ENCODE measurements around the gene STAM. TPM values are rescaled to one million over a fixed set of nuclear protein-coding genes. Genes with fewer than 3 reads are reported as not detected.
A peak's percentile ranks its signal among the peaks of the same experiment; 100 is the strongest.

The STAM gene
- total RNA-seq, 1 experiment from 2014 or later = 29.3 TPM

DNA sequence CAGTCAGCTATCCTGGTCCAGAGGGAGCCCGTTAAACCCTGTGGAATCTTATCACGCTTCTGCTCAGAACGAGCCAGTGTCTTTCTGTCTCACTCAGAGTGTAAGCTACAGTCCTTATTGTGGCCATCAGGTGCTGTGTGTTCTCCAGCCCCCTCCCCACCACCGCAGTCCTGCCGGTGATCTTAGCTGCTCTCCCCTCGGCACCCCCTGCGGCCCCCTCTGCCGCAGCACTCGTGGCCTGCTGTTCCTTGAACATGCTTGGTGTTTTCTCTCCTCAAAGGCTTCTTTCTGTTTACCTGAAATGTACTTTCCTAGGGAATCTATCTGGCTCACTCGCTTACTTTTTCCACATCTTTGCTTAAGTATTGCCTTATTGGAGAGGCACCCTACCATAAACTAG lies 69.8 kb downstream of the STAM start:
- H3K56ac ChIP-seq (ENCODE audit: insufficient read length, low read depth, low read length) = no peak overlapping the region
- no peak overlapping the region for H3K4me2 ChIP-seq (ENCODE audit: insufficient read depth, insufficient read length, low read length)
- Mint-ChIP-seq H3K36me3 (ENCODE audit: insufficient read depth in 1 of 3, low read depth in 3 of 3) (peaks cover 27 to 67% (median 47%) of the 10 kb centered on the region in 3 experiments), H3K9me3 (no peaks in the 10 kb centered on the region; a peak in 1 of 5 replicates), H3K4me3 (no peak overlapping the region), H3K27ac (peak overlapping the region in 1 of 3 experiments; percentile 24; a peak in 2 of 7 replicates), H3K4me1 (peaks cover 6 to 7% of the 10 kb centered on the region in 2 experiments; a peak in 3 of 4 replicates), H3K27me3 (ENCODE audit: low read depth) (no peaks in the 10 kb centered on the region)
- no peak overlapping the region for H3T11ph ChIP-seq (ENCODE audit: low read length)
- H2BK120ac ChIP-seq (ENCODE audit: low read depth, low read length, poor library complexity, severe bottlenecking) = no peak overlapping the region
- no CpG with 5 or more reads among the region's 10 CpGs for WGBS (ENCODE audit: extremely low coverage, insufficient read length, low lambda C conversion rate)
- no peak overlapping the region for H4K91ac ChIP-seq (ENCODE audit: insufficient read length, low read depth, low read length)
- H2BK15ac ChIP-seq (ENCODE audit: low read depth, low read length) = no peak overlapping the region
- H3K18ac ChIP-seq (ENCODE audit: insufficient read length, low read depth, low read length) = no peak overlapping the region
- no peak for DNase-seq
- H3K4ac ChIP-seq (ENCODE audit: low read depth, low read length) = no peak overlapping the region
- H2BK5ac ChIP-seq (ENCODE audit: insufficient read length, low read length) = no peak overlapping the region
- H2BK12ac ChIP-seq (ENCODE audit: insufficient read length, low read depth, low read length) = no peak overlapping the region
- H3K79me2 ChIP-seq (ENCODE audit: insufficient read depth, low read length) = no peaks in the 10 kb centered on the region
- no peaks in the 10 kb centered on the region for H3K23me2 ChIP-seq (ENCODE audit: insufficient read length, low read depth, low read length, poor library complexity, severe bottlenecking)
- H2AFZ ChIP-seq (ENCODE audit: low read length) = no peak overlapping the region
- H3K79me1 ChIP-seq (ENCODE audit: insufficient read depth, low read depth, low read length, poor library complexity, severe bottlenecking) = no peaks in the 10 kb centered on the region
- no peak overlapping the region for H3K9ac ChIP-seq (ENCODE audit: extremely low read depth, insufficient read length, low read length)
- no peak overlapping the region for H2AK5ac ChIP-seq (ENCODE audit: insufficient read length, low read length)
- H3K4me1 ChIP-seq (ENCODE audit: insufficient read depth, low read length) = no peaks in the 10 kb centered on the region
- TF ChIP-seq, protein P1, sequence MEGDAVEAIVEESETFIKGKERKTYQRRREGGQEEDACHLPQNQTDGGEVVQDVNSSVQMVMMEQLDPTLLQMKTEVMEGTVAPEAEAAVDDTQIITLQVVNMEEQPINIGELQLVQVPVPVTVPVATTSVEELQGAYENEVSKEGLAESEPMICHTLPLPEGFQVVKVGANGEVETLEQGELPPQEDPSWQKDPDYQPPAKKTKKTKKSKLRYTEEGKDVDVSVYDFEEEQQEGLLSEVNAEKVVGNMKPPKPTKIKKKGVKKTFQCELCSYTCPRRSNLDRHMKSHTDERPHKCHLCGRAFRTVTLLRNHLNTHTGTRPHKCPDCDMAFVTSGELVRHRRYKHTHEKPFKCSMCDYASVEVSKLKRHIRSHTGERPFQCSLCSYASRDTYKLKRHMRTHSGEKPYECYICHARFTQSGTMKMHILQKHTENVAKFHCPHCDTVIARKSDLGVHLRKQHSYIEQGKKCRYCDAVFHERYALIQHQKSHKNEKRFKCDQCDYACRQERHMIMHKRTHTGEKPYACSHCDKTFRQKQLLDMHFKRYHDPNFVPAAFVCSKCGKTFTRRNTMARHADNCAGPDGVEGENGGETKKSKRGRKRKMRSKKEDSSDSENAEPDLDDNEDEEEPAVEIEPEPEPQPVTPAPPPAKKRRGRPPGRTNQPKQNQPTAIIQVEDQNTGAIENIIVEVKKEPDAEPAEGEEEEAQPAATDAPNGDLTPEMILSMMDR (conservative IDR thresholded peaks at IDR 0.05) = no peak
- no peaks in the 10 kb centered on the region for H3K9me3 ChIP-seq (ENCODE audit: control insufficient read depth, low read depth, low read length)
- no peak overlapping the region for H4K5ac ChIP-seq (ENCODE audit: insufficient read length, low read depth, low read length)
- no peaks in the 10 kb centered on the region for H4K20me1 ChIP-seq (ENCODE audit: control insufficient read depth, insufficient read depth, insufficient read length)
- H4K8ac ChIP-seq (replicated peaks; ENCODE audit: insufficient read length, low read depth, low read length) = no peak overlapping the region
- H3K27ac ChIP-seq (ENCODE audit: insufficient read length, low read depth, low read length) = no peak overlapping the region
- no peak overlapping the region; the same call in 1 of the 2 replicates for H3K14ac ChIP-seq (ENCODE audit: insufficient read depth, low read length)
- no peak overlapping the region for H3K23ac ChIP-seq (ENCODE audit: insufficient read length, low read depth, low read length)
- no peaks in the 10 kb centered on the region for H3K27me3 ChIP-seq (ENCODE audit: insufficient read depth, low read length)
- H2BK20ac ChIP-seq (ENCODE audit: low read depth, low read length, poor library complexity, severe bottlenecking) = no peak overlapping the region

Measured in H9 (cell line).